OCI-LY3 (cell line): ENCODE measurements around the gene PCA3.

Source experiments
- H2AFZ ChIP-seq: fragments of 200-600, 300-600 bp; shearing (Covaris generic); 2 replicates; pipeline ENCODE4 v1.6.0; 2014; ENCODE audit warnings: antibody characterized with exemption, low read depth, low read length
- H3K27ac ChIP-seq: fragments of 200-600, 300-600 bp; sonication (generic); 2 replicates; pipeline ENCODE4 v1.5.1; 2014; ENCODE audit warnings: mild to moderate bottlenecking, low read length, moderate library complexity, mixed read lengths
- H3K27me3 ChIP-seq: fragments of 200-600, 300-600 bp; sonication (generic); 2 replicates; pipeline ENCODE4 v1.6.1; 2014; ENCODE audit warnings: low read depth, low read length, mixed read lengths
- H3K36me3 ChIP-seq: fragments of 200-600, 300-600 bp; sonication (generic); replicated peaks from 2 replicates; pipeline ENCODE3; 2014; ENCODE audit warnings: low read depth, low read length, mixed read lengths
- H3K4me1 ChIP-seq: fragments of 300-600, 200-600 bp; sonication (generic); 2 replicates; pipeline ENCODE4 v1.6.1; 2014; ENCODE audit warnings: low read length, mixed read lengths
- H3K4me2 ChIP-seq: fragments of 200-600, 300-600 bp; sonication (generic); 2 replicates; pipeline ENCODE4 v1.6.1; 2014; ENCODE audit warnings: low read length, mixed read lengths
- H3K4me3 ChIP-seq: fragments of 300-600, 200-600 bp; sonication (generic); 2 replicates; pipeline ENCODE4 v1.5.1; 2014; ENCODE audit warnings: antibody characterized with exemption, mild to moderate bottlenecking, low read length, moderate library complexity
- H3K79me2 ChIP-seq: fragments of 300-600, 200-600 bp; shearing (Covaris generic); 2 replicates; pipeline ENCODE4 v1.6.1; 2014; ENCODE audit warnings: mild to moderate bottlenecking, low read length, mixed read lengths
- H3K9ac ChIP-seq: fragments of 300-600, 200-600 bp; shearing (Covaris generic); 2 replicates; pipeline ENCODE4 v1.6.0; 2014; ENCODE audit warnings: mild to moderate bottlenecking, low read length, moderate library complexity
- H3K9me3 ChIP-seq: fragments of 200-600, 300-600 bp; shearing (Covaris generic); 2 replicates; pipeline ENCODE4 v1.6.1; 2014; ENCODE audit warnings: low read length, mixed read lengths; ENCODE audit not compliant: insufficient read depth
- H4K20me1 ChIP-seq: fragments of 200-600, 300-600 bp; sonication (generic); 2 replicates; pipeline ENCODE4 v1.6.1; 2016; ENCODE audit warnings: low read length, mixed read lengths; ENCODE audit not compliant: insufficient read depth
- CTCF ChIP-seq: fragments of 200-600, 300-600 bp; sonication (generic); IDR thresholded peaks from 2 replicates; pipeline ENCODE4 v1.5.1; 2014; ENCODE audit warnings: antibody characterized with exemption, low read length, low read depth
- EZH2phosphoT487 ChIP-seq: fragments of 200-600 bp; shearing (Covaris generic); IDR thresholded peaks from 2 replicates; pipeline ENCODE4 v1.6.1; 2018; ENCODE audit warnings: antibody characterized with exemption, mixed run types, low read depth

Gene PCA3

DNA sequence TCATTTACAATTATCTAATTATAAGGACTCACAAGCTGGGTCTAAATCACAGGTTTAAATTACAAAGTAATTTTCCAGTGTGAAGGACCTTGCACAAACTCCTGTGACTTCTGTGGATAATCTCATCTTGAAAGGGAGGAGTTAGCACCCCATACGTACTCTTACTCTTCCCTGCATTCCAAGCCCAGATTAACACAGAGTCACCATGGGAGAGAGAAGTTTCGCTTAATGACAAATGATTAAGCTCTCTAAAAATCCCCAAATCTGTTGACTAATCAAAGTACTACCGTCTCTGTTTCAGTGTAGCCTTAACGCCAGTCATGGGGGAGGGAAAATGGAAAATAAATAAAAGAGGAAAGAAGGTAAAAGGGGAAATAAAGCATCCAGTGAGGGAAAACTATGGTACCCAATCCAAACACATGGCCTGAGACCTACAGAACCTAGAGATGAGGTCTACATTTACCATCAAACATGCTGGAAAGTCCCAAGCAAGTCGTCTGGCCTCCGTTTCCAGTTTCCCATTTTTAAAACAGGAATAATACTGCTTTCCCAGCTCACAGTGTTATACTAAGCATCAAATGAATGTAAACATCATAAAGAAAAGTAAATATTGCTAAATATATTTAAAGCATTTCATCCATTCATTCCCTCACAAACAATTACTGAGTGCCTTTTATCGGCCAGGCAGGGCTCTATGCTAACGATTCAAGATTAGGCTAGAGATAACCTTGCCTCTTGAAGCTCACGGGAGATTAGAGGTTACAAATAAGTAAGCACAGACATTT is 63.2 kb downstream of the PCA3 start:
- H3K4me2 ChIP-seq, result peak overlapping the region; percentile 35
- TF ChIP-seq EZH2phosphoT487 (no peak), CTCF (no peak)
- H3K9me3 ChIP-seq, result no peaks in the 10 kb centered on the region
- peaks cover 19% of the 10 kb centered on the region for H3K4me1 ChIP-seq
- H3K4me3 ChIP-seq, result peak overlapping the region; percentile 17; the same call in 1 of the 2 replicates
- H3K27me3 ChIP-seq, result no peaks in the 10 kb centered on the region
- H3K9ac ChIP-seq, result no peak overlapping the region
- H3K79me2 ChIP-seq, result no peaks in the 10 kb centered on the region
- peak overlapping the region; percentile 66 for H2AFZ ChIP-seq
- H4K20me1 ChIP-seq, result no peaks in the 10 kb centered on the region
- no peak overlapping the region for H3K27ac ChIP-seq
- peaks cover 3% of the 10 kb centered on the region for H3K36me3 ChIP-seq

GRCh38 chr9:76828447-76828846 is 64.2 kb downstream of the PCA3 start:
- H3K4me3 ChIP-seq, result no peak overlapping the region
- no peaks in the 10 kb centered on the region for H3K79me2 ChIP-seq
- H3K4me1 ChIP-seq, result peaks cover 25% of the 10 kb centered on the region
- no peak for TF ChIP-seq CTCF
- TF ChIP-seq EZH2phosphoT487, result no peak
- no peaks in the 10 kb centered on the region for H4K20me1 ChIP-seq
- H2AFZ ChIP-seq, result no peak overlapping the region
- H3K27me3 ChIP-seq, result no peaks in the 10 kb centered on the region
- H3K9me3 ChIP-seq, result no peaks in the 10 kb centered on the region
- no peak overlapping the region for H3K27ac ChIP-seq
- H3K36me3 ChIP-seq, result peaks cover 3% of the 10 kb centered on the region
- no peak overlapping the region for H3K9ac ChIP-seq
- H3K4me2 ChIP-seq, result no peak overlapping the region

DNA sequence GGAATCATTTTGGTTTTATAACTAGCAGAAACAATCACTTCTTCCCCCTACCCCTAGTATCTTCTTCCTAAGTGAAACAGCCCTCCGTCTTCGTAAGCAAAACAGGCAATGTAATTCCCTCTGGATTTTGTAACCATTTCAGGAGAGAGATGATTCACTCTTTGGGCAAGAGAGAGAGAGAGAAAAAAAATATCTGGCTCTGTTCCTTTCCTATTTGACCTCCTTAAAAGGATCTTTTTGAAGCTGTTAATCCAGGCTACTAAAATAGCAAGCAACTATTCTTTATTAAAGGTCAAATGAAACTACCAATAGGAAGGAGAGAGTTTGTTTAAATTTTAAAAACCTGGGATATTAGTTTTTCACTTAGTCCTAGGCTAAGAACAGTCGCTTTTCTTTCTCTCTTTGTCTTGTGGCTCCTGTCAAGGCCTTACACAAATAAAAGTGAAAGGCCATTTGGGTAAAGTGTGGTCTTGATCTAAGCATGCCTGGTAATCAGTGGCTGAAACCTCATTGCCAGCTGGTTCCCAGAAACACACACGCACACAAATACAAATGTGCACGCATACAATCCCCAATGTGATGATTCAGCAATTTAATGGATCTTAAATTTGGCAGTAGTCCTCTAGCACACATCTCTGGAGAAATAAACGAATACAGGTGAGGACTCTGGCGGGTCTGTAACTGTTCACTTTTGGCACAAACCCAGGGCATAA is 71.5 kb downstream of the PCA3 start:
- Histone ChIP-seq H2AFZ (no peak overlapping the region), H3K27ac (no peak overlapping the region), H3K36me3 (no peaks in the 10 kb centered on the region)

More for the DNA sequence above, 71.5 kb downstream of the PCA3 start:
- Histone ChIP-seq H3K4me2 (no peak overlapping the region), H3K79me2 (no peaks in the 10 kb centered on the region), H4K20me1 (no peaks in the 10 kb centered on the region), H3K9ac (no peak overlapping the region), H3K27me3 (no peaks in the 10 kb centered on the region), H3K9me3 (no peaks in the 10 kb centered on the region), H3K4me3 (no peak overlapping the region), H3K4me1 (peaks cover 15% of the 10 kb centered on the region)
- TF ChIP-seq CTCF, result no peak
- TF ChIP-seq EZH2phosphoT487, result no peak
